PC-9 (cell line): ENCODE results near the gene RGPD3. TPM values are rescaled to one million over a fixed set of nuclear protein-coding genes. Genes with fewer than 3 reads are reported as not detected.
"Not testable (repeated sequence)": the region's sequence is repeated elsewhere in the genome, so short reads cannot be mapped to it uniquely, and the experiment has no call there.

ENCODE experiments used
- BruUV-seq: library from RNA; stranded (reverse); fragments of 400-500 nt; replicated peaks from 2 replicates; lab custom pipeline; 2021; lab: Mats Ljungman, UMichigan
- CTCF ChIA-PET: fragments of 300-600 bp; sonication (Branson Sonifier 250); formaldehyde crosslinking; loops from one replicate; lab custom pipeline; 2022; ENCODE audit warnings: antibody characterized with exemption; lab: Charles Lee
- POLR2A ChIA-PET: fragments of 300-600 bp; sonication (Branson Sonifier 250); formaldehyde crosslinking; loops from one replicate; lab custom pipeline; 2022; ENCODE audit warnings: antibody characterized with exemption; ENCODE audit not compliant: unreplicated experiment; lab: Charles Lee
- DNase-seq, 2 experiments: peaks; one replicate each; pipeline versions ENCODE4 v3.0.0 to v3.0.0-alpha.2; 2015 to 2022; ENCODE audit warnings: mixed read lengths in 1 of 2
- H2AFZ ChIP-seq: fragments of 200-600 bp; sonication (generic); 2 replicates; pipeline ENCODE4 v1.8.1; 2017; ENCODE audit warnings: antibody characterized with exemption
- H3F3A ChIP-seq: fragments of 200-600 bp; sonication (generic); 2 replicates; pipeline ENCODE4 v1.8.1; 2017; ENCODE audit warnings: antibody characterized with exemption, mild to moderate bottlenecking, low read depth; ENCODE audit not compliant: insufficient read depth
- H3K27ac ChIP-seq: fragments of 200-600 bp; sonication (generic); 2 replicates; pipeline ENCODE4 v1.6.1; 2016; ENCODE audit warnings: mixed run types
- H3K27me3 ChIP-seq: fragments of 200-600 bp; sonication (generic); 2 replicates; pipeline ENCODE4 v1.6.1; 2016; ENCODE audit warnings: low read depth, mixed run types; ENCODE audit not compliant: insufficient read depth
- H3K36me3 ChIP-seq: fragments of 200-600 bp; sonication (generic); 2 replicates; pipeline ENCODE4 v1.6.1; 2016; ENCODE audit warnings: low read depth, mixed run types
- H3K4me1 ChIP-seq: fragments of 200-600 bp; sonication (generic); replicated peaks from 2 replicates; pipeline ENCODE4 v1.6.1; 2016; ENCODE audit warnings: mixed run types; ENCODE audit not compliant: insufficient read depth
- H3K4me2 ChIP-seq: fragments of 200-600 bp; sonication (generic); 2 replicates; pipeline ENCODE4 v1.6.1; 2017; ENCODE audit warnings: mixed run types
- H3K4me3 ChIP-seq: fragments of 200-600 bp; sonication (generic); 2 replicates; pipeline ENCODE4 v1.6.1; 2016; ENCODE audit warnings: mixed run types
- H3K79me2 ChIP-seq: fragments of 200-600 bp; sonication (generic); 2 replicates; pipeline ENCODE4 v1.6.1; 2017; ENCODE audit warnings: low read depth, mixed run types
- H3K9me2 ChIP-seq: fragments of 200-600 bp; sonication (generic); 2 replicates; pipeline ENCODE4 v1.8.1; 2017; ENCODE audit warnings: mild to moderate bottlenecking; ENCODE audit not compliant: insufficient read depth
- H3K9me3 ChIP-seq: fragments of 200-600 bp; sonication (generic); 2 replicates; pipeline ENCODE4 v1.8.1; 2016; ENCODE audit warnings: low read depth; ENCODE audit not compliant: insufficient read depth
- H4K20me1 ChIP-seq: fragments of 200-600 bp; sonication (generic); 2 replicates; pipeline ENCODE4 v1.8.1; 2017; ENCODE audit not compliant: insufficient read depth
- CTCF ChIP-seq: fragments of 200-600 bp; sonication (generic); conservative IDR thresholded peaks from 2 replicates; pipeline ENCODE4 v1.6.1; 2017; ENCODE audit warnings: mixed run types, antibody characterized with exemption, mild to moderate bottlenecking, moderate library complexity
- EZH2 ChIP-seq: fragments of 200-600 bp; sonication (generic); IDR thresholded peaks from 2 replicates; pipeline ENCODE4 v1.8.0; 2017; ENCODE audit warnings: antibody characterized with exemption, low read depth
- intact Hi-C: fragments of 100-400 bp; cut with micrococcal nuclease; formaldehyde crosslinking; loops from one replicate; pipeline ENCODE4 v1.10.0; 2022; ENCODE audit not compliant: unreplicated experiment
- total RNA-seq: library from RNA; stranded (reverse); gene quantifications from 2 replicates; pipeline ENCODE4 v1.2.3, GENCODE V29; 2021

Gene RGPD3
- total RNA-seq, 1 experiment from 2014 or later, result 0.09 TPM

DNA sequence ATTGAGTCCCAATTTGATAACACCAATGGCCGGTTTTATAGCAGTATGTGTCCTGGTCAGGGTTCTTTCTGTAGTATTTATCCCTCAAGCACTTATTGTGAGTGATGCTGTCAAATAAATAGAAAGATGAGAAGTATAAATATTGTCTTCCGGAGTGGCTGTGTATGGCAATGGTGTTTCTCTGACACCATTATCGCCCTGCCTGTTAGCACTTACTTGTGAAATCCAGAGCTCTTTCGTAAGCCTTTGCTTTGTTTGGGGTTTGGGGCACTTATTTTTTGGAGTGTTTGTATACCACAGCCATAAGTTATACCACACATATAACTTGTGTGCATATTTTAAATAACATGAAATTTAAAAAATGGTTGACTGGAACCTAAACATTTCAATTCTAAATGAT, 48.2 kb upstream of the RGPD3 start:
- Histone ChIP-seq H3K27me3 (no peaks in the 10 kb centered on the region), H2AFZ (no peak overlapping the region), H3K79me2 (no peaks in the 10 kb centered on the region), H3K36me3 (no peaks in the 10 kb centered on the region), H4K20me1 (no peaks in the 10 kb centered on the region; the same call in 1 of the 2 replicates), H3K9me2 (no peaks in the 10 kb centered on the region), H3F3A (no peaks in the 10 kb centered on the region), H3K4me3 (no peak overlapping the region), H3K9me3 (no peaks in the 10 kb centered on the region), H3K27ac (no peak overlapping the region), H3K4me1 (no peaks in the 10 kb centered on the region), H3K4me2 (no peak overlapping the region)
- ChIA-PET POLR2A (no interaction called here), CTCF (no interaction called here)
- no TSS peak for BruUV-seq
- intact Hi-C loops, result no loop called here
- no peak for DNase-seq
- TF ChIP-seq CTCF (no peak), EZH2 (no peak)

GRCh38 chr2:106514827-106515226, 46.6 kb upstream of the RGPD3 start:
- H3K4me1 ChIP-seq, H3F3A ChIP-seq, CTCF ChIA-PET, H2AFZ ChIP-seq, H3K27me3 ChIP-seq, intact Hi-C loops, H3K79me2 ChIP-seq, H3K4me3 ChIP-seq, DNase-seq, BruUV-seq, H4K20me1 ChIP-seq, POLR2A ChIA-PET, H3K9me3 ChIP-seq, H3K27ac ChIP-seq, H3K36me3 ChIP-seq, H3K4me2 ChIP-seq, H3K9me2 ChIP-seq: not testable (repeated sequence)

DNA sequence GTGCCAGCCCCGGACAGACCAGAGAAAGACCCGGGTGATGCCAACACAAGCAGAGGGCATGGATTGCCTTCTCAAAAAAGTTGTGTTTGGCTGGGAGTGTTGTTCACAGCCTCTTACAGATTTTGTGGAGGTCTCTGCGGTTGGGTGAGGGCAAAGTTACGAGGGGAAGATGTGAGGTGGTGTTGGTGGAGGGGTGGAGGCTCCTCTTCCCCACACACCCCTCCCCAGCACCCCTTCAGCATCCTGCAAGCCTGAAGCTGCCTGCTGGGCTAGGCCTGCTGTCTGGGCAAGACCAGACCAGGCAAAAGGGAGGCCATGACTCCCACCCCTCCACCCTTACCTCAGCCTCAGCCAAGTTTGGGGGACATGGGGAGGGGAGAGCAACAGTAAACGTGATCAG, 45.2 kb upstream of the RGPD3 start:
- H3K27me3 ChIP-seq, H3K9me3 ChIP-seq, H3K4me3 ChIP-seq, H3K36me3 ChIP-seq, H3K4me2 ChIP-seq, DNase-seq, BruUV-seq, H3K79me2 ChIP-seq, H3K27ac ChIP-seq, H3K9me2 ChIP-seq, H3K4me1 ChIP-seq, H2AFZ ChIP-seq, intact Hi-C loops, H3F3A ChIP-seq, POLR2A ChIA-PET, CTCF ChIA-PET, H4K20me1 ChIP-seq: not testable (repeated sequence)

DNA sequence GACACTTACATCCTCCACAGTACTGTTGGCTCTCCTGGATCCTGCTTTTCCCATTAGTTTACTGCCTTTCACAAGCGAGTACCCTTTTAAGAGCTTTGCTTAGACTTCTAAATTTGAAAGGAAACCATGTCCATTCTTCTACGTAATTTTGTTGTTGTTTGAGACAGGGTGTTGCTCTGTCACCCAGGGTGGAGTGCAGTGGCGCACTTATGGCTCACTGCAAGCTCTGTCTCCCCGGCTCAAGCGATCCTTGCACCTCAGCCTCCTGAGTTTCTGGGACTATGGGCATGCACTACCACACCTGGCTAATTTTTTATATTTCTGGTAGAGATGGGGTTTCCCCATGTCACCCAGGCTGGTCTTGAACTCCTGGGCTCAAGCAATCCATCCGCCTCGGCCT, 43.7 kb upstream of the RGPD3 start:
- H3K36me3 ChIP-seq, H3K27me3 ChIP-seq, DNase-seq, H2AFZ ChIP-seq, H3K79me2 ChIP-seq, intact Hi-C loops, H3K4me3 ChIP-seq, H4K20me1 ChIP-seq, H3F3A ChIP-seq, H3K27ac ChIP-seq, CTCF ChIA-PET, POLR2A ChIA-PET, H3K9me3 ChIP-seq, H3K9me2 ChIP-seq, BruUV-seq, H3K4me1 ChIP-seq: not testable (repeated sequence)
- H3K4me2 ChIP-seq, result peak overlapping the region; percentile 68

GRCh38 chr2:106511476-106511901, 43.3 kb upstream of the RGPD3 start:
- H3F3A ChIP-seq, H3K4me1 ChIP-seq, CTCF ChIA-PET, H2AFZ ChIP-seq, H3K36me3 ChIP-seq, POLR2A ChIA-PET, H3K27me3 ChIP-seq, intact Hi-C loops, H3K4me3 ChIP-seq, H4K20me1 ChIP-seq, H3K9me2 ChIP-seq, H3K27ac ChIP-seq, BruUV-seq, H3K79me2 ChIP-seq, H3K9me3 ChIP-seq: not testable (repeated sequence)
- peak; percentile 38 to 72 for DNase-seq
- peak overlapping the region; percentile 68 for H3K4me2 ChIP-seq

DNA sequence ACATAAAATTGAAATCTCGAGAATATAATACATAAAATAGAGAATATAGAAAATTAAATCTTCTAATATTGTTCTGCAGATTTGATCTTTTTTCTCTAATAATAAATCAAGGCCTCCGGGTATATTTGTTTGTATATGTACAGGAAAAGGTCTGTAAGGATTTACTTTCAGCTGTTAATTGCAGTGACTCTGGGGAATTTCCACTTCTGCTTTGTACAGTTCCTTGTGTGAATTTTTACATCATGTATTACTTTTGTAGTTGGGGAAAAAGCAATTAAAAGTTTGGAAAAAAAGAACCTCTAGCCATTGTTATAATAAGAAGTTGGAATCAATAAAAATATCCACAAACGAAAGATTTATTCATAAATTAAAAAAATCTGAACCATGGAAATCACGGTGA, 42.6 kb upstream of the RGPD3 start:
- BruUV-seq, CTCF ChIA-PET, H3K4me2 ChIP-seq: not testable (repeated sequence)

GRCh38 chr2:106509374-106509770, 41.2 kb upstream of the RGPD3 start:
- H3K79me2 ChIP-seq, H3K4me1 ChIP-seq, DNase-seq, BruUV-seq, H3F3A ChIP-seq, H3K36me3 ChIP-seq, POLR2A ChIA-PET, CTCF ChIA-PET, H2AFZ ChIP-seq, H3K9me3 ChIP-seq, H3K4me3 ChIP-seq, H3K27ac ChIP-seq, H3K4me2 ChIP-seq, intact Hi-C loops, H3K27me3 ChIP-seq, H3K9me2 ChIP-seq, H4K20me1 ChIP-seq: not testable (repeated sequence)

More for the DNA sequence above, 42.6 kb upstream of the RGPD3 start:
- DNase-seq, H2AFZ ChIP-seq, H3K9me3 ChIP-seq, H3K9me2 ChIP-seq, H3K79me2 ChIP-seq, H3K36me3 ChIP-seq, H3K27me3 ChIP-seq, intact Hi-C loops, H3F3A ChIP-seq, H3K27ac ChIP-seq, H4K20me1 ChIP-seq, POLR2A ChIA-PET, H3K4me1 ChIP-seq, H3K4me3 ChIP-seq: not testable (repeated sequence)
